GM08714 (cell line): ENCODE measurements around the gene MYH15.
"Not testable (repeated sequence)": the region's sequence is repeated elsewhere in the genome, so short reads cannot be mapped to it uniquely, and the experiment has no call there.

Source experiments
- H3K4me3 ChIP-seq: fragments of 200-500 bp; sonication (Bioruptor generic); 2 replicates; pipeline ENCODE4 v1.5.1; 2014; ENCODE audit warnings: mild to moderate bottlenecking, low read length, inconsistent platforms
- ZNF274 ChIP-seq: IDR thresholded peaks from 2 replicates; pipeline ENCODE4 v1.6.1; 2012; ENCODE audit warnings: mild to moderate bottlenecking, low read depth, low read length

The MYH15 gene

DNA sequence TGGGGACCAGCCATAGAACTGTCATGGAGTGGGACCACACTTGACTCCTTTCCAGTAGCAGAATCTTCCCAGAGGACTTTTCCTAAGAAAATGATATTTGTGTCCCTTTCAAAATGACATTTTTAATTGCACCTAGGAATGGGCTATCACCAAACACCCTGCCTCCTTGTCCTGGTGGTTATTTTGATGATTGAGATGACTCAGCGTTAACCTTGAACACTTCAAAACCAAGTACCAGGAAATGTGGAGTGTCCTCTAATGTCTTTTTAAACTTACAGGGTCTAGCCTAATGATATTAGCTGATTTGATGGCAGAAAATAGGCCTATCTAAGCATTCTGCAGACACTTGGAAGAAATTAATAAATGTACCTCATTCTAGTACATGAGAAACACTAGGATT is 123.3 kb downstream of the MYH15 start:
- H3K4me3 ChIP-seq, result no peak overlapping the region
- TF ChIP-seq ZNF274, result no peak

- no peak overlapping the region for H3K4me3 ChIP-seq
- no peak for TF ChIP-seq ZNF274
These were observed 127.1 kb downstream of the MYH15 start for GRCh38 chr3:108383306-108383705.

DNA sequence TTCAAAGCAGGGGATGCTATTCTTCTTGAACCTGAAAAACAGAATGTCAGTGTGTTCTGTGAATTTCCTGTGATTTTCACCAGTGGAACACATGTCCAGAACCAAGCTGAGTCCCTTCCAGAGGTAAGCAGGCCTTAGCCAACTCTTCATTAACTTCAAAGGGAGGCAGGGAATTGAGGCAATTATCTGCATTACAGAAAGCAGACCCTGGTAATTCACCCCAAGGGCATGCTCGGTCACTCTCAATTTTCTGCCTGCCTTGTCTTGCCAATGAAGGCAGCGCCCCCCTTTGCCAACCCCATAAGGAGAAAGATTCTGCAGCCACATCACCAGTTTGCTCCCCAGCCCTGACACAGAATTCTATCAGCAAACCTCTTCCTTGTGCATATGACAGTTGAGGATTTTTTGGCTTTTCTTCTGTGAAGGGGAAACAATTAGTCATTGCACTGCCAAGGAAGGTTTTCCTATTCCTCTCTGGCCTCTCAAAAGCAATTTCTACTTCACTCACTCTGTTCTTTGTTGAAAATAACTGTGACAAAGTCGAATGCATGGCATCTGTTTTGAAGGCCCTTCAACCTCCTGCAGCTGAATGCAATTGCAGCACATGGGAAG is 128.8 kb downstream of the MYH15 start:
- no peak overlapping the region for H3K4me3 ChIP-seq
- TF ChIP-seq ZNF274, result no peak

DNA sequence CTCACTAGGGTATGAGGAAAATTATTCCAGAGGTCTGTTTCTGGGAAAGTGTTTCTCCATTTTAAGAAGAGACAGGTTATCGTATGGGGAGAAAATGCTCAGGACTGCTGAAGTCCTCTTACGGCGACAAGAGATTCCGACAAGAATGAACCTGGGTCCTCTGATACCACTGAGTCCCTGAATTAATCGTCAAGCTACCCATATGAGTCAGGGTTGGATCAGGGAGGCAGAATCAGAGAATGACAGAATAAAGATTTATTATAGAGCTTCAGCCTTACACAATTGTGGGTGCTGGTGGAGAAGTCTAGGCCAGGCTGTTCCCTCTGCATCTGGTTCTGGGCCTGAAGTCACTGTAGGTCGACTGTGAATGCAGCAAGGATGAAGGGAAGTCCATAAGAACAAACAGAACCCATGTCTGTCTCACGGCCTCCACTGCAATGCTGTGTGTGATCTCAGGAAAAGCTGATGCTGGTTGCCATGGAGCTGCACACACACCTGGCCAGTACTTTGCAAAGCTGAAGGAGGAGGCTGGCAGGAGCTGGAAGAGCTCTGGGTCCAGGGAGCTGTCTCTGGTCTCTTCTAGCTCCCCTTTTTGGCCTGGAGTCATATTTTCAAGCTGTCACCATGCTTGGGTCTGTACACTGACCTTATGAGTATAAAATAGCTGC is 130.1 kb downstream of the MYH15 start:
- TF ChIP-seq ZNF274, result no peak
- H3K4me3 ChIP-seq, result no peak overlapping the region

DNA sequence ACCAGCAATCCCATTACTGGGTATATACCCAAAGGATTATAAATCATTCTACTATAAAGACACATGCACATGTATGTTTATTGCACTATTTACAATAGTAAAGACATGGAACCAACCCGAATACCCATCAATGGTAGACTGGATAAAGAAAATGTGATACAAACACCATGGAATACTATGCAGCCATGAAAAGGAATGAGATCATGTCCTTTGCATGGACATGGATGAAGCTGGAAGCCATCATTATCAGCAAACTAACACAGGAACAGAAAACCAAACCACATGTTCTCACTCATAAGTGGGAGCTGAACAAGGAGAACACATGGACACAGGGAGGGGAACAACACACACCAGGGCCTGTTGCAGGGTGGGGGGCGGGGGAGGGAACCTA is 131.4 kb downstream of the MYH15 start:
- not testable (repeated sequence) for H3K4me3 ChIP-seq

DNA sequence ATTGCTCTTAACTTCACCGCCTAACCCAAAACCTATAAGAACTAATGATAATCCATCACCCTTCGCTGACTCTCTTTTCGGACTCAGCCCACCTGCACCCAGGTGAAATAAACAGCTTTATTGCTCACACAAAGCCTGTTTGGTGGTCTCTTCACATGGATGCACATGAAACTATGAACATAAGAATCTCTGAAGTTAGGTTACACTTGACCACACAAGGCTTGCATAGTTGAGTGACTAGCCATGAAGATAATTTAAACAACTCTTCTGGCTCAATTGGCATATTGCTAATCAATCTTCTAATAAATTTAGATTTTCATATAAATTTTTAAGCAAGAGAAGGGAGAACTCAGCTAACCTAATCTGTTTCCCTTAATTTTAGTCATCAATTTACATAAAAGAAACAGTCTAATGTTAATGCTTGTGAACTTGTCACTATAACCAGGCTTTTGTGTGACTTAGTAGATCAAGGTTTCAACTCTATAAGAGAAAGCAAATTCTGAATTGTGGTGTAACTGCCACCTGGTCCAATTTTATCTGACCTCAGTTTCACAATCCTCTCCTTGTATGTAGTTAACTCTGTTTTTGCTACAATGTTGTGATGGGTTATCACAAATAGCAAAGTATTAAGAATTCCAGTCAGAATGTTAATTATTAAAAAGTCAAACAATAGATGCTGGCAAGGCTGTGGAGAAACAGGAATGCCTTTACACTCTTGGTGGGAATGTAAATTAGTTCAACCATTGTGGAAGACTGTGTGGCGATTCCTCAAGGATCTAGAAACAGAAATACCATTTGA is 132.0 kb downstream of the MYH15 start:
- no peak overlapping the region for H3K4me3 ChIP-seq
- TF ChIP-seq ZNF274, result no peak

GRCh38 chr3:108377384-108377783 is 133.0 kb downstream of the MYH15 start:
- no peak for TF ChIP-seq ZNF274
- H3K4me3 ChIP-seq, result no peak overlapping the region

DNA sequence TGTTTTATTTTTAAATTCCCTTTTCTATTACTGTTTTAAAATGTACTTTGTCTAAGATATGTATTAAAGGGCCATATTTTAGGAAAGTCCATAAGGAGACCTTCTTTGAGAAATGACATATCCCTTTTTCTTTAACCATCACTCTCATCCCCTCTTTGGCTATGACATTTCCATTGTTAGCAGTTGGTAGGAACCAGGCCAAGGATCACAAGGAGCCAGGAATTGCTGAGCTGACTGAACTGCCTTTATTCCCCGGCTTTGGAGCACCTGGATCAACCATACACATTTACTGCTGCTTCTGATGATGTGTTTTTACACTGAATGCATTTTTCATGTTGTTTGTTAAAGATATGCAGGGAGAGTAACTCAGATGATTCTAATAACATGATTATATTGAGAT is 134.4 kb downstream of the MYH15 start:
- no peak overlapping the region for H3K4me3 ChIP-seq

DNA sequence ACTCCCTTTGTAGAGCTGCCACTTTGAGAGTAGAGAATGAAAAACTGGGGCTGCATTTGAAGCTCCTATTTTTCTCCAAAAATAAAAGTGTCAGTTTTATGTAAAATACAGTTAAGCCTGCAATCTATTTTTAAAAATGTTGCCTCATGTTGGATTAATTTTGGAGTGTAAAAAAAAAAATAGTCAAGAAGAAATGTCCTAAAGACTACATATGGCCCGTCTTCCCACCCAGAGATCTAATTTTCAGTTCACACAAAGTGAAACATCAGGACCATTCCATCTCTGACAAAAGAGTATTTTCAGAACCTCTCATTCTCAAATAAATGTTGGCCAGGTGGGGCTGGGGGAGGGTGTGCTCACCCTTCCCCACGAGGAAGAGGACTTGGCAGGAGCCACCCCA is 151.4 kb downstream of the MYH15 start:
- no peak for TF ChIP-seq ZNF274
- H3K4me3 ChIP-seq, result no peak overlapping the region

More for the DNA sequence above, 134.4 kb downstream of the MYH15 start:
- TF ChIP-seq ZNF274, result no peak

DNA sequence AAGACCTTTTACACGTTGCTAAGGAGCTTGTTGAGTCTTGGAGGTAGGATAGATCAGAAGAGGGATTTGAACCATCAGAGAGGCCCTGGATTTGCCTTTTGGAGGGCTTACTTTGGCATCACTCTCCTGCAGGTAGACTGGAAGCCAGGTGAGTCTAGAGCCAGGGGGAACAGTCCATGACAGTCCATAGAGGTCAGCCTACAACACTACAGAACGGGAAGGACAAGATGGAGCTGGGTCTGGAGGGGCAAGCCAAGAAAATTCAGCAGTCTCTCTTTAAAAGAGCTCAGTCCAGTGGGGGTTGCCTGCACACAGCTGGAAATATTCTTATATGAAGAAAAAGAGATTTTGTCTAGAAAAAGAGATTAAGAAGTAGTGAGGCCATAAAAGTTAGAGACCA is 153.4 kb downstream of the MYH15 start:
- TF ChIP-seq ZNF274, result no peak
- H3K4me3 ChIP-seq, result no peak overlapping the region

DNA sequence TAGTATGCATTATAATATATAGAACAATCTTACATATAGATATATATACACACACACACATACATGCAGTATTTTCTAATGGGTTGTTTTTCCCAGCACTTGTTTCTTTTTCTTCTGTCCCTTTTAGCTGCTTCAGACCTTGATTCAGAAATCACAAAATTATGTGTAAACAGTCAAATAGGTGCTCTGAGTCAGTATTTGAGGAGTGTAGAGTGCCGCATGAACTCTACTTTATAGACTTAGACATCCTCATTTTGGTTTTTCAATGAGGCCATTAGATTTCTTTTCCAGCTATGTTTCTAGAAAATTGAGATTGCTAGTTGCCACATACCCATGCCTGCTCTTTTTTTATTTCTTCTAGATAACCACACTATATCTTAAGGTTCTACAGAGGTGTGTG is 155.8 kb downstream of the MYH15 start:
- H3K4me3 ChIP-seq, result no peak overlapping the region
- no peak for TF ChIP-seq ZNF274

DNA sequence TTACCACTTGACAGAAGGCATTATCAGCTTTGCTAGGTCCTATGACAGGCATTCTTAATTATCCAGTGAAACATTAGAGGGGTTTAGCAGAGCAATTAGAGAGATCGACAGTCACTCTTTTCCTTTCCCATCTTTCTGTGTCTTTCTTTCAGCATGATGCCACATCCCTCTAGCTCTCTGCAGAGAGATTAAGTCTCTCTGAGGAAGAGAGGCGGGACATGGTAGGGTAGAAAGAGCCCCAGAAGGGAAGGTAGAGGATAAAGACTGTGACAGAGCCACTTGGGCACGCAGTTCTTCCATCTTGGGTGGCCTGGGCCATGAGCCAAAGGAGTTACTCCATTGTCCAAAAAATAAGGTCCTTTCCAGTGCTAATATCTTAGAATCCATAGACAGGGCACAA is 158.2 kb downstream of the MYH15 start:
- TF ChIP-seq ZNF274, result no peak
- no peak overlapping the region for H3K4me3 ChIP-seq

GRCh38 chr3:108346301-108347227 is 163.8 kb downstream of the MYH15 start:
- H3K4me3 ChIP-seq, result no peak overlapping the region
- TF ChIP-seq ZNF274, result no peak
